H9 (cell line): Measurements from ENCODE around the gene CCND3. TPM values are rescaled to one million over a fixed set of nuclear protein-coding genes. Genes with fewer than 3 reads are reported as not detected.
A peak's percentile ranks its signal among the peaks of the same experiment; 100 is the strongest.

ENCODE experiments used
- DNase-seq: peaks from one replicate; pipeline ENCODE4 v3.0.0-alpha.2; 2017
- H2AFZ ChIP-seq: one replicate; pipeline ENCODE4 v1.6.1; 2013; ENCODE audit warnings: mild to moderate bottlenecking, low read length, control low read depth, moderate library complexity
- H2AK5ac ChIP-seq: 2 replicates; pipeline ENCODE4 v1.6.1; 2013; ENCODE audit warnings: low read length, control low read depth, mixed read lengths; ENCODE audit not compliant: insufficient read length
- H2BK120ac ChIP-seq: one replicate; pipeline ENCODE4 v1.6.1; 2013; ENCODE audit warnings: low read depth, mild to moderate bottlenecking, low read length, control low read depth, inconsistent platforms; ENCODE audit not compliant: poor library complexity, severe bottlenecking
- H2BK12ac ChIP-seq: 2 replicates; pipeline ENCODE4 v1.6.1; 2013; ENCODE audit warnings: low read length, control low read depth, mixed read lengths, low read depth; ENCODE audit not compliant: insufficient read length
- H2BK15ac ChIP-seq: 2 replicates; pipeline ENCODE4 v1.6.1; 2013; ENCODE audit warnings: low read depth, low read length, control low read depth
- H2BK20ac ChIP-seq: one replicate; pipeline ENCODE4 v1.6.1; 2013; ENCODE audit warnings: low read depth, mild to moderate bottlenecking, low read length, control low read depth, inconsistent platforms; ENCODE audit not compliant: poor library complexity, severe bottlenecking
- H2BK5ac ChIP-seq: 2 replicates; pipeline ENCODE4 v1.6.1; 2013; ENCODE audit warnings: low read length, control low read depth, mixed read lengths; ENCODE audit not compliant: insufficient read length
- H3K14ac ChIP-seq: 2 replicates; pipeline ENCODE4 v1.6.1; 2013; ENCODE audit warnings: low read length, control low read depth; ENCODE audit not compliant: insufficient read depth
- H3K18ac ChIP-seq: 2 replicates; pipeline ENCODE4 v1.6.1; 2013; ENCODE audit warnings: low read depth, mild to moderate bottlenecking, mixed read lengths, low read length, control low read depth; ENCODE audit not compliant: insufficient read length
- H3K23ac ChIP-seq: 2 replicates; pipeline ENCODE4 v1.6.1; 2013; ENCODE audit warnings: low read length, control low read depth, mixed read lengths, low read depth; ENCODE audit not compliant: insufficient read length
- H3K23me2 ChIP-seq: 2 replicates; pipeline ENCODE4 v1.6.1; 2013; ENCODE audit warnings: low read depth, mild to moderate bottlenecking, mixed read lengths, low read length, control low read depth; ENCODE audit not compliant: insufficient read length, poor library complexity, severe bottlenecking
- H3K27ac ChIP-seq: 2 replicates; pipeline ENCODE4 v1.5.1; 2013; ENCODE audit warnings: low read length, control low read depth, mixed read lengths, low read depth; ENCODE audit not compliant: insufficient read length
- H3K27me3 ChIP-seq: 2 replicates; pipeline ENCODE4 v1.6.1; 2013; ENCODE audit warnings: low read length, control low read depth, inconsistent platforms; ENCODE audit not compliant: insufficient read depth
- H3K4ac ChIP-seq: 2 replicates; pipeline ENCODE4 v1.6.1; 2013; ENCODE audit warnings: low read depth, mild to moderate bottlenecking, control low read depth, inconsistent platforms, low read length, moderate library complexity
- H3K4me1 ChIP-seq: 2 replicates; pipeline ENCODE4 v1.6.1; 2013; ENCODE audit warnings: low read length, control low read depth, inconsistent platforms; ENCODE audit not compliant: insufficient read depth
- H3K4me2 ChIP-seq: 2 replicates; pipeline ENCODE4 v1.6.1; 2013; ENCODE audit warnings: low read length, control low read depth, mixed read lengths; ENCODE audit not compliant: insufficient read length, insufficient read depth
- H3K56ac ChIP-seq: 2 replicates; pipeline ENCODE4 v1.6.1; 2013; ENCODE audit warnings: low read depth, mild to moderate bottlenecking, mixed read lengths, low read length, control low read depth; ENCODE audit not compliant: insufficient read length
- H3K79me1 ChIP-seq: 2 replicates; pipeline ENCODE4 v1.6.1; 2013; ENCODE audit warnings: low read depth, mild to moderate bottlenecking, moderate library complexity, low read length, control low read depth, inconsistent platforms; ENCODE audit not compliant: insufficient read depth, poor library complexity, severe bottlenecking
- H3K79me2 ChIP-seq: 2 replicates; pipeline ENCODE4 v1.6.1; 2013; ENCODE audit warnings: low read length, control low read depth, inconsistent platforms; ENCODE audit not compliant: insufficient read depth
- H3K9ac ChIP-seq: 2 replicates; pipeline ENCODE4 v1.6.1; 2013; ENCODE audit warnings: low read length, control low read depth, mixed read lengths; ENCODE audit not compliant: insufficient read length; ENCODE audit errors: extremely low read depth
- H3K9me3 ChIP-seq: one replicate; pipeline ENCODE4 v1.6.1; 2013; ENCODE audit warnings: low read depth, low read length, inconsistent platforms; ENCODE audit not compliant: control insufficient read depth
- H3T11ph ChIP-seq: one replicate; pipeline ENCODE4 v1.6.1; 2013; ENCODE audit warnings: mild to moderate bottlenecking, low read length, control low read depth, inconsistent platforms
- H4K20me1 ChIP-seq: one replicate; pipeline ENCODE4 v1.6.1; 2013; ENCODE audit not compliant: control insufficient read depth, insufficient read length, insufficient read depth
- H4K5ac ChIP-seq: 2 replicates; pipeline ENCODE4 v1.6.1; 2013; ENCODE audit warnings: low read depth, mild to moderate bottlenecking, mixed read lengths, low read length, control low read depth; ENCODE audit not compliant: insufficient read length
- H4K8ac ChIP-seq: replicated peaks from 2 replicates; pipeline ENCODE4 v1.6.1; 2013; ENCODE audit warnings: low read length, control low read depth, mixed read lengths, low read depth; ENCODE audit not compliant: insufficient read length
- H4K91ac ChIP-seq: 2 replicates; pipeline ENCODE4 v1.6.1; 2013; ENCODE audit warnings: low read depth, mild to moderate bottlenecking, moderate library complexity, mixed read lengths, low read length, control low read depth; ENCODE audit not compliant: insufficient read length
- H3K27ac Mint-ChIP-seq, 3 experiments: 2 replicates in 2 of 3; 3 replicates in 1 of 3; pipeline ENCODE4 v1.8.0; 2020 to 2021; ENCODE audit warnings: mixed read lengths in 3 of 3, mild to moderate bottlenecking in 1 of 3, moderate library complexity in 1 of 3
- H3K27me3 Mint-ChIP-seq: 2 replicates; pipeline ENCODE4 v1.8.0; 2021; ENCODE audit warnings: low read depth, mild to moderate bottlenecking, moderate library complexity, mixed read lengths
- H3K36me3 Mint-ChIP-seq, 3 experiments: 2 replicates in 2 of 3; 3 replicates in 1 of 3; pipeline ENCODE4 v1.8.0; 2020 to 2021; ENCODE audit warnings: low read depth in 3 of 3, mixed read lengths in 3 of 3; ENCODE audit not compliant: insufficient read depth in 1 of 3
- H3K4me1 Mint-ChIP-seq, 2 experiments: 2 replicates each; pipeline ENCODE4 v1.8.0; 2020; ENCODE audit warnings: mixed read lengths in 2 of 2
- H3K4me3 Mint-ChIP-seq, 2 experiments: 2 replicates in 1 of 2; 3 replicates in 1 of 2; pipeline ENCODE4 v1.8.0; 2020 to 2021; ENCODE audit warnings: mild to moderate bottlenecking in 2 of 2, mixed read lengths in 2 of 2, moderate library complexity in 1 of 2
- H3K9me3 Mint-ChIP-seq, 2 experiments: 2 replicates in 1 of 2; 3 replicates in 1 of 2; pipeline ENCODE4 v1.8.0; 2020; ENCODE audit warnings: mild to moderate bottlenecking in 2 of 2, mixed read lengths in 2 of 2, moderate library complexity in 1 of 2
- WGBS: extraction: QIAGEN DNeasy Blood & Tissue Kit; methylation state at CpG from one replicate; pipeline ENCODE4 v1.1.7; 2013; ENCODE audit warnings: missing lambda C conversion rate, low lambda C conversion rate, mixed read lengths; ENCODE audit not compliant: insufficient read length; ENCODE audit errors: extremely low coverage; 5-methylcytosine and 5-hydroxymethylcytosine counted together
- total RNA-seq: library from RNA; stranded (reverse); gene quantifications from 2 replicates; pipeline ENCODE4 v1.2.1, GENCODE V29; 2021
- TF ChIP-seq, protein P1 (sequence below): fragments of 200-600 bp; sonication (generic); conservative IDR thresholded peaks from 3 replicates; pipeline ENCODE4 v1.8.0; 2021; ENCODE audit warnings: antibody characterized with exemption, mild to moderate bottlenecking

Gene CCND3
- total RNA-seq, 1 experiment from 2014 or later: 24.2 TPM

DNA sequence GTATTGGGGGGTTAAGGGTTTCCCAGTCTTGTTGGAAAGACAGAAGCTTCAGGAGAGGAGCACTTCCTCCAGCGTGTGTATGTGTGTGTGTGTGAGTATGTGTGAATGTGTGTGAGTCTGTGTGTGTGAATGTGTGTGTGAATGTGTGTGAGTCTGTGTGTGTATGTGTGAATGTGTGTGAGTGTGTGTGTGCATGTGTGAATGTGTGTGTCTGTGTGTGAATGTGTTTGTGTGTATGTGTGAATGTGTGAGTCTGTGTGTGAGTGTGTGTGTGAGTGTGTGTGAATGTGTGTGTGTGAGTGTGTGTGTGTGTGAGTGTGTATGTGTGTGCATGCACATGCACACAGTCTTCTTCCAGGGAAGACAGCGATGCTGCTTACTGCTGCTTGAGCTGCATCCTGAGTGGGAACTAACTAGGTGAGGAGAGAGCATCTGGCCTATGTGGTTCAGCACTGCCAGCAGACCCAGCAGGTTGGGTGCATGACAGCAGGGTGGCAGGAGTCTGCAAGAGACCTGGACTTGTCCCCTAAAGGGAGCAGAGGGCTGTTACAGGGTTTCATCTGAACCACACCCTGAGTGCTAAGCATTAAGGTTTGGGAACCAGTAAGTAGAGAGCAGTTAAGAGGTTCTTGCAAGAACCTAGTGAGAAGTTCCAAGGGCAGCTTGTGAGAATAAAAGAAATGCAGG is 22.7 kb upstream of the CCND3 start:
- Histone ChIP-seq H2BK120ac (no peak overlapping the region), H4K5ac (no peak overlapping the region), H3K4me2 (no peak overlapping the region), H2BK15ac (no peak overlapping the region), H2BK5ac (no peak overlapping the region), H3K23ac (no peak overlapping the region), H2BK20ac (no peak overlapping the region), H4K20me1 (no peaks in the 10 kb centered on the region), H3K79me1 (no peaks in the 10 kb centered on the region), H3K4ac (no peak overlapping the region), H3K14ac (no peak overlapping the region), H4K8ac (no peak overlapping the region), H3K27me3 (no peaks in the 10 kb centered on the region), H3K9ac (no peak overlapping the region), H3K23me2 (peaks cover 3% of the 10 kb centered on the region), H3K4me1 (peaks cover 17% of the 10 kb centered on the region; the same call in 1 of the 2 replicates), H4K91ac (no peak overlapping the region), H2AFZ (no peak overlapping the region), H3K56ac (no peak overlapping the region), H3K79me2 (no peaks in the 10 kb centered on the region), H2BK12ac (no peak overlapping the region), H3K27ac (no peak overlapping the region), H2AK5ac (no peak overlapping the region), H3K18ac (no peak overlapping the region), H3T11ph (no peak overlapping the region), H3K9me3 (no peaks in the 10 kb centered on the region)
- TF ChIP-seq, protein P1, sequence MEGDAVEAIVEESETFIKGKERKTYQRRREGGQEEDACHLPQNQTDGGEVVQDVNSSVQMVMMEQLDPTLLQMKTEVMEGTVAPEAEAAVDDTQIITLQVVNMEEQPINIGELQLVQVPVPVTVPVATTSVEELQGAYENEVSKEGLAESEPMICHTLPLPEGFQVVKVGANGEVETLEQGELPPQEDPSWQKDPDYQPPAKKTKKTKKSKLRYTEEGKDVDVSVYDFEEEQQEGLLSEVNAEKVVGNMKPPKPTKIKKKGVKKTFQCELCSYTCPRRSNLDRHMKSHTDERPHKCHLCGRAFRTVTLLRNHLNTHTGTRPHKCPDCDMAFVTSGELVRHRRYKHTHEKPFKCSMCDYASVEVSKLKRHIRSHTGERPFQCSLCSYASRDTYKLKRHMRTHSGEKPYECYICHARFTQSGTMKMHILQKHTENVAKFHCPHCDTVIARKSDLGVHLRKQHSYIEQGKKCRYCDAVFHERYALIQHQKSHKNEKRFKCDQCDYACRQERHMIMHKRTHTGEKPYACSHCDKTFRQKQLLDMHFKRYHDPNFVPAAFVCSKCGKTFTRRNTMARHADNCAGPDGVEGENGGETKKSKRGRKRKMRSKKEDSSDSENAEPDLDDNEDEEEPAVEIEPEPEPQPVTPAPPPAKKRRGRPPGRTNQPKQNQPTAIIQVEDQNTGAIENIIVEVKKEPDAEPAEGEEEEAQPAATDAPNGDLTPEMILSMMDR: no peak
- Mint-ChIP-seq H3K27me3 (peaks cover 1% of the 10 kb centered on the region), H3K27ac (peak overlapping the region; percentile 4 to 97 (median 37); a peak in 5 of 7 replicates), H3K9me3 (no peaks in the 10 kb centered on the region), H3K36me3 (no peaks in the 10 kb centered on the region; a peak in 1 of 7 replicates), H3K4me1 (peaks cover 47 to 48% of the 10 kb centered on the region in 2 experiments), H3K4me3 (peak overlapping the region; percentile 7 to 24; a peak in 3 of 5 replicates)
- no peak for DNase-seq
- no CpG with 5 or more reads among the region's 2 CpGs for WGBS
